Neuronal stem cell (in vitro differentiated cells): ENCODE results near the gene DNAJB11. TPM values are rescaled to one million over a fixed set of nuclear protein-coding genes. Genes with fewer than 3 reads are reported as not detected.
"Not testable (repeated sequence)": the region's sequence is repeated elsewhere in the genome, so short reads cannot be mapped to it uniquely, and the experiment has no call there.

Source experiments
- DNase-seq: peaks from one replicate; pipeline ENCODE4 v3.0.0-alpha.2; 2013; ENCODE audit warnings: low spot score
- H2AFZ ChIP-seq: one replicate; pipeline ENCODE4 v1.6.1; 2013; ENCODE audit warnings: mild to moderate bottlenecking, low read length, inconsistent platforms
- H2AK5ac ChIP-seq: 2 replicates; pipeline ENCODE4 v1.6.1; 2013; ENCODE audit warnings: low read depth, mild to moderate bottlenecking, inconsistent platforms, low read length, moderate library complexity, mixed read lengths
- H2BK120ac ChIP-seq: 2 replicates; pipeline ENCODE4 v1.6.1; 2013; ENCODE audit warnings: low read depth, mild to moderate bottlenecking, inconsistent platforms, low read length, moderate library complexity, mixed read lengths
- H2BK12ac ChIP-seq: one replicate; pipeline ENCODE4 v1.6.1; 2013; ENCODE audit warnings: low read length, inconsistent platforms
- H2BK15ac ChIP-seq: 2 replicates; pipeline ENCODE4 v1.6.1; 2013; ENCODE audit warnings: mild to moderate bottlenecking, low read length, inconsistent platforms, mixed read lengths
- H2BK5ac ChIP-seq: one replicate; pipeline ENCODE4 v1.6.1; 2013; ENCODE audit warnings: inconsistent platforms, mild to moderate bottlenecking, low read length, moderate library complexity
- H3K14ac ChIP-seq: one replicate; pipeline ENCODE4 v1.6.1; 2013; ENCODE audit warnings: low read length, inconsistent platforms
- H3K18ac ChIP-seq: 2 replicates; pipeline ENCODE4 v1.6.1; 2013; ENCODE audit warnings: low read length, inconsistent platforms
- H3K23ac ChIP-seq: 2 replicates; pipeline ENCODE4 v1.6.1; 2013; ENCODE audit warnings: low read depth, mild to moderate bottlenecking, mixed read lengths, low read length, inconsistent platforms; ENCODE audit not compliant: poor library complexity
- H3K27ac ChIP-seq: replicated peaks from 3 replicates; pipeline ENCODE4 v1.5.1; 2013; ENCODE audit warnings: low read length, inconsistent platforms
- H3K27me3 ChIP-seq, 3 experiments: 2 replicates each; pipeline ENCODE4 v1.6.1; 2013; ENCODE audit warnings: low read length in 3 of 3, mild to moderate bottlenecking in 2 of 3, inconsistent platforms in 1 of 3, low read depth in 1 of 3, mixed read lengths in 1 of 3, moderate library complexity in 1 of 3; ENCODE audit not compliant: control insufficient read depth in 3 of 3, insufficient read depth in 3 of 3
- H3K36me3 ChIP-seq, 2 donors: replicated peaks in 1 of 2; 2 replicates each; pipeline ENCODE4 v1.6.1; 2013; ENCODE audit warnings: low read length in 2 of 2; ENCODE audit not compliant: control insufficient read depth in 2 of 2, insufficient read depth in 2 of 2
- H3K4ac ChIP-seq: 2 replicates; pipeline ENCODE4 v1.6.1; 2013; ENCODE audit warnings: inconsistent platforms, mild to moderate bottlenecking, low read length, moderate library complexity
- H3K4me1 ChIP-seq, 2 donors: 1 replicate in 1 of 2; 2 replicates in 1 of 2; pipeline ENCODE4 v1.6.1; 2013; ENCODE audit warnings: low read length in 2 of 2, low read depth in 1 of 2; ENCODE audit not compliant: control insufficient read depth in 2 of 2, insufficient read depth in 1 of 2
- H3K4me2 ChIP-seq: one replicate; pipeline ENCODE4 v1.6.1; 2013; ENCODE audit warnings: mild to moderate bottlenecking, low read length, inconsistent platforms; ENCODE audit not compliant: insufficient read depth, poor library complexity, severe bottlenecking
- H3K4me3 ChIP-seq, 2 donors: 2 replicates each; pipeline ENCODE4 v1.5.1; 2013; ENCODE audit warnings: low read length in 2 of 2, mild to moderate bottlenecking in 2 of 2, inconsistent platforms in 1 of 2, moderate library complexity in 1 of 2
- H3K79me1 ChIP-seq: one replicate; pipeline ENCODE4 v1.6.1; 2013; ENCODE audit warnings: low read depth, mild to moderate bottlenecking, inconsistent platforms, low read length, moderate library complexity
- H3K9ac ChIP-seq: one replicate; pipeline ENCODE4 v1.6.1; 2013; ENCODE audit warnings: mild to moderate bottlenecking, low read depth, low read length, inconsistent platforms; ENCODE audit not compliant: poor library complexity
- H3K9me3 ChIP-seq, 2 donors: replicated peaks in 1 of 2; 2 replicates each; pipeline versions ENCODE3 to v1.6.1; 2013; ENCODE audit warnings: low read length in 2 of 2, mild to moderate bottlenecking in 2 of 2, inconsistent platforms in 1 of 2, low read depth in 1 of 2, mixed read lengths in 1 of 2, moderate library complexity in 1 of 2; ENCODE audit not compliant: control insufficient read depth in 2 of 2, insufficient read depth in 1 of 2
- H4K8ac ChIP-seq: one replicate; pipeline ENCODE4 v1.6.1; 2013; ENCODE audit warnings: low read depth, mild to moderate bottlenecking, inconsistent platforms, low read length, moderate library complexity
- H4K91ac ChIP-seq: one replicate; pipeline ENCODE4 v1.6.1; 2013; ENCODE audit warnings: low read length, low read depth, mild to moderate bottlenecking, inconsistent platforms; ENCODE audit not compliant: poor library complexity
- WGBS, 2 donors: extraction: QIAGEN DNeasy Blood & Tissue Kit; methylation state at CpG; one replicate each; pipeline ENCODE4 v1.1.7; 2013; ENCODE audit warnings: missing lambda C conversion rate in 2 of 2, mixed read lengths in 1 of 2; ENCODE audit not compliant: insufficient read length in 2 of 2, insufficient replicate concordance in 1 of 2; ENCODE audit errors: extremely low coverage in 2 of 2; 5-methylcytosine and 5-hydroxymethylcytosine counted together
- small RNA-seq: library from polyadenylated mRNA; stranded (forward); fragments of <200 nt; extraction: miRNeasy Mini kit (QIAGEN cat#:217004); gene quantifications from one replicate; pipeline ENCODE3, GENCODE V24; 2013; ENCODE audit not compliant: insufficient read depth

The DNAJB11 gene

DNA sequence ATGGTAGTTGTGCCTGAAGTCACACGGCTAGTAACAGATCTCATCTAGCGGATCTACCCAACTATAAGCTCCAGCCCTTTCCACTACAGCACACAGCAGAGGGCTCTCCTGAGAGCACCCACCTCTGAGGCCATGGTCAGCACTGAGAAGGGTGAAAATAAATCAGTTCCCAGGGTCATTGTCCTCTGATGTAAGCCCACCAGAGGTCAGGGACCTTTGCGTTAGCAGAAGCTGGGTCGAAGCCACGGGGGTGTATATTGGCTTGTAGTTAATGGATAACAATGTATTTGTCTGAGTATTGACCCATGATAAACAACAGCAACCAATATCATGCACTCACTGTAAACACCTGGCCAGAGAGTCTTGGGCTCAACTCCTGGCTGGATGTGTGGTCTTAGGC, 63.7 kb downstream of the DNAJB11 start:
- peaks cover 0 to 12% (median 0%) of the 10 kb centered on the region in 3 experiments for H3K27me3 ChIP-seq
- not testable (repeated sequence) for H4K91ac ChIP-seq, H3K4ac ChIP-seq, H4K8ac ChIP-seq, H2BK12ac ChIP-seq, H2AFZ ChIP-seq, H3K4me1 ChIP-seq, H2BK15ac ChIP-seq, H2BK5ac ChIP-seq, H2AK5ac ChIP-seq, H2BK120ac ChIP-seq, H3K36me3 ChIP-seq, H3K27ac ChIP-seq, H3K9me3 ChIP-seq, H3K18ac ChIP-seq, H3K9ac ChIP-seq, H3K79me1 ChIP-seq, H3K14ac ChIP-seq, H3K23ac ChIP-seq, DNase-seq, H3K4me2 ChIP-seq, H3K4me3 ChIP-seq
- WGBS, 2 donors: no CpG with 5 or more reads among the region's 5 CpGs

Small RNA genes lying within 50 kb of the gene (small RNA-seq; reads per million reads assigned to genes)
- not detected for gene RF00017
